B cell (primary cell): ENCODE measurements around the gene GRK1. TPM values are rescaled to one million over a fixed set of nuclear protein-coding genes. Genes with fewer than 3 reads are reported as not detected.

Experiments
- ATAC-seq: fragments of 200-7000 bp; cut with Tn5 transposase; one replicate; pipeline ENCODE4 v1.10.0; 2021; ENCODE audit warnings: low read depth, mild to moderate bottlenecking, moderate number of reproducible peaks, moderate library complexity
- CTCF ChIA-PET: fragments of 350-600 bp; sonication (Branson Sonifier 250); formaldehyde crosslinking; loops from one replicate; lab custom pipeline; 2021; ENCODE audit warnings: antibody characterized with exemption, inconsistent platforms; lab: Charles Lee
- POLR2A ChIA-PET: fragments of 350-600 bp; sonication (Branson Sonifier 250); formaldehyde crosslinking; loops from one replicate; lab custom pipeline; 2021; ENCODE audit warnings: antibody characterized with exemption; lab: Charles Lee
- DNase-seq: peaks from one replicate; pipeline ENCODE4 v3.0.0; 2013
- H2AFZ ChIP-seq: 2 replicates; pipeline ENCODE4 v1.6.1; 2012; ENCODE audit warnings: mild to moderate bottlenecking, low read depth, low read length; ENCODE audit not compliant: insufficient read depth, poor library complexity, severe bottlenecking
- H3K27ac ChIP-seq, 2 donors: 1 replicate in 1 of 2; 2 replicates in 1 of 2; pipeline ENCODE4 v1.5.1; 2012 to 2013; ENCODE audit warnings: low read length in 2 of 2, mild to moderate bottlenecking in 2 of 2, moderate library complexity in 1 of 2
- H3K27me3 ChIP-seq, 4 experiments: fragments of 200-600 bp in 1 of 4; sonication (generic) in 1 of 4; replicated peaks in 1 of 4; 1 replicate in 2 of 4; 2 replicates in 2 of 4; pipeline versions ENCODE4 v1.6.1 to v1.7.0; 2013 to 2016; ENCODE audit warnings: low read length in 3 of 4, mild to moderate bottlenecking in 2 of 4, mixed read lengths in 1 of 4, moderate library complexity in 1 of 4; ENCODE audit not compliant: insufficient read depth in 4 of 4, control insufficient read depth in 3 of 4; ENCODE audit errors: control extremely low read depth in 1 of 4
- H3K36me3 ChIP-seq, 2 experiments: replicated peaks in 1 of 2; 1 replicate in 1 of 2; 2 replicates in 1 of 2; pipeline versions ENCODE4 v1.6.1 to v1.7.1; 2013; ENCODE audit warnings: low read length in 1 of 2; ENCODE audit not compliant: insufficient read depth in 2 of 2, control insufficient read depth in 1 of 2; ENCODE audit errors: control extremely low read depth in 1 of 2, extremely low read depth in 1 of 2
- H3K4me1 ChIP-seq, 2 donors: fragments of 200-600 bp in 1 of 2; sonication (generic) in 1 of 2; 1 replicate in 1 of 2; 2 replicates in 1 of 2; pipeline versions ENCODE4 v1.5.1 to v1.6.1; 2013 to 2017; ENCODE audit warnings: low read length in 2 of 2; ENCODE audit not compliant: control insufficient read depth in 2 of 2, insufficient read depth in 2 of 2
- H3K4me2 ChIP-seq: replicated peaks from 2 replicates; pipeline ENCODE3; 2012; ENCODE audit warnings: mild to moderate bottlenecking, low read depth, low read length; ENCODE audit not compliant: poor library complexity, severe bottlenecking
- H3K4me3 ChIP-seq, 5 experiments: fragments of 200-600 bp in 1 of 5; sonication (generic) in 1 of 5; 1 replicate in 3 of 5; 2 replicates in 2 of 5; pipeline versions ENCODE4 v1.5.1 to v1.7.0; 2011 to 2016; ENCODE audit warnings: low read length in 4 of 5, mild to moderate bottlenecking in 4 of 5, low read depth in 2 of 5, control low read depth in 1 of 5, moderate library complexity in 1 of 5; ENCODE audit not compliant: insufficient read depth in 1 of 5; ENCODE audit errors: control extremely low read depth in 1 of 5, extremely low read depth in 1 of 5
- H3K79me2 ChIP-seq: fragments of 200-600 bp; sonication (generic); one replicate; pipeline ENCODE4 v1.6.0; 2016; ENCODE audit warnings: low read length; ENCODE audit not compliant: control insufficient read depth, insufficient read depth
- H3K9ac ChIP-seq: fragments of 200-600 bp; sonication (generic); 2 replicates; pipeline ENCODE4 v1.6.1; 2017; ENCODE audit warnings: mild to moderate bottlenecking, low read length, moderate library complexity
- H3K9me3 ChIP-seq, 3 donors: one replicate each; pipeline versions ENCODE4 v1.6.1 to v1.7.1; 2013; ENCODE audit warnings: low read length in 2 of 3; ENCODE audit not compliant: control insufficient read depth in 2 of 3, insufficient read depth in 1 of 3; ENCODE audit errors: control extremely low read depth in 1 of 3
- H4K20me1 ChIP-seq: 2 replicates; pipeline ENCODE4 v1.6.0; 2012; ENCODE audit warnings: mild to moderate bottlenecking, low read length; ENCODE audit not compliant: insufficient read depth, control insufficient read depth, poor library complexity, severe bottlenecking
- H3K27ac Mint-ChIP-seq: one replicate; pipeline ENCODE4 v1.8.0; 2021; ENCODE audit warnings: mixed read lengths
- H3K27me3 Mint-ChIP-seq: one replicate; pipeline ENCODE4 v1.8.0; 2021; ENCODE audit warnings: mixed read lengths
- H3K4me1 Mint-ChIP-seq: one replicate; pipeline ENCODE4 v1.8.0; 2021; ENCODE audit warnings: mixed read lengths
- H3K4me3 Mint-ChIP-seq: one replicate; pipeline ENCODE4 v1.8.0; 2021; ENCODE audit warnings: mixed read lengths
- H3K9me3 Mint-ChIP-seq: one replicate; pipeline ENCODE4 v1.8.0; 2022; ENCODE audit warnings: mixed read lengths; ENCODE audit not compliant: insufficient read depth
- EZH2 ChIP-seq: IDR thresholded peaks from 2 replicates; pipeline ENCODE4 v1.6.1; 2012; ENCODE audit warnings: borderline replicate concordance, low read depth, mild to moderate bottlenecking, moderate library complexity, low read length; ENCODE audit not compliant: insufficient read depth, poor library complexity, severe bottlenecking
- WGBS: methylation state at CpG from one replicate; pipeline ENCODE4 v1.1.5; 2013; ENCODE audit warnings: missing lambda C conversion rate; ENCODE audit not compliant: insufficient coverage; 5-methylcytosine and 5-hydroxymethylcytosine counted together
- intact Hi-C: fragments of 100-400 bp; cut with micrococcal nuclease; formaldehyde crosslinking; loops from one replicate; pipeline ENCODE4 v1.10.0; 2022
- polyA plus RNA-seq: library from polyadenylated mRNA; depleted of rRNA; stranded (reverse); fragments of >200 nt; gene quantifications from 2 replicates; pipeline ENCODE4 v1.2.3, GENCODE V29; 2012
- total RNA-seq, 2 donors: library from RNA; stranded (reverse); fragments of 120-200 nt in 1 of 2; gene quantifications; 1 replicate in 1 of 2; 2 replicates in 1 of 2; pipeline versions ENCODE4 v1.2.3 to v1.2.4, GENCODE V29; 2013 to 2022
- TF ChIP-seq, protein P1 (sequence below): fragments of 200-600 bp; IDR thresholded peaks from one replicate; pipeline ENCODE4 v1.8.0; 2022; ENCODE audit warnings: antibody characterized with exemption, mild to moderate bottlenecking

GRK1 gene
- total and polyA plus RNA-seq, 2 donors (not counting 1 experiment from before 2014, with no cell fraction given): not detected

DNA sequence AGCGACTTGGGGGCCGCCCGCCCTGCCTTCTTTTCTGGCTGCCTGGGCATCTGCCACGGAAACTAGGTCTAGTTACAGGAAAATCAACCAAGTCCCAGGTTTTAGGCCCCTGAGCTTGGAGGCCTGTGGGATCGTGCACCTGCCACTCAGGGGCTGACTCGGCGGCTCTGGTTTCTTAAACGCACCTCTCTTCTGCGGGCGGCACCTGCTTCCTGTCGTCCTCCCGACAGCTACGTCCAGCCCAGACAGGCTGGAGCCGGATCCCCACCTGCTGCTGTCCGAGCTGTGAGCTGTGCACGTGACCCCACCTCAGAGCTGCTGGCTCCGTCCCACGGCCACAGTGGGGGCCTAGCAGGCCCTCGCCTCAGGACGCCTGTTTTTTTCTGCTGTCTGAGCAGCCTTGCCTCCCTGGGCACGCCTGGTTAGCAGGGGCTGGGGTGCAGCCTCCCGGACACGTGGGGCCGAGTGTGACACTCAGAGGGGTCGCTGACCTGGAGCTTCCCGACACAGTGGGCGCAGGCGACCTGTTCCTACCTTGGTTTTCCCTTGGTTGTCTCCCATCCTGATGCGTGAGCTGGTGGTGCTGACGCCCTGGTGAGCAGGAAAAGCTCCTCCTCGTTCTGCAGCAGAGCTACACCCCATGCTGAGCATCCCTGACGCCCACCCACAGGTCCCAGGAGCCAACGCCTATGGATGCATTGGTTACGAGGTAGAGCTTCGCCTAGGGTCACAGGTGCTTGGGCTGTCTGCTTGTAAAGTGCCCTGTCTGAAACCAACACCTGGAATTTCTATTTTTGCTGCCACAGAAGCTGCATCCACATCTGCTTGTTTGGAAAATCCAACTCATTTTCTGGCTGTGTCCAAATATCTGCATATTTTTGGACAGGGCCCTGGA is 109.5 kb downstream of the GRK1 start:
- H3K4me3 ChIP-seq: no peak overlapping the region
- peaks cover 28% of the 10 kb centered on the region for H3K27me3 Mint-ChIP-seq
- peaks cover 5% of the 10 kb centered on the region for H3K9me3 Mint-ChIP-seq
- peaks cover 0 to 19% (median 0%) of the 10 kb centered on the region in 3 donors for H3K9me3 ChIP-seq
- H3K79me2 ChIP-seq: no peaks in the 10 kb centered on the region
- H3K27ac Mint-ChIP-seq: no peak overlapping the region
- TF ChIP-seq, protein P1, sequence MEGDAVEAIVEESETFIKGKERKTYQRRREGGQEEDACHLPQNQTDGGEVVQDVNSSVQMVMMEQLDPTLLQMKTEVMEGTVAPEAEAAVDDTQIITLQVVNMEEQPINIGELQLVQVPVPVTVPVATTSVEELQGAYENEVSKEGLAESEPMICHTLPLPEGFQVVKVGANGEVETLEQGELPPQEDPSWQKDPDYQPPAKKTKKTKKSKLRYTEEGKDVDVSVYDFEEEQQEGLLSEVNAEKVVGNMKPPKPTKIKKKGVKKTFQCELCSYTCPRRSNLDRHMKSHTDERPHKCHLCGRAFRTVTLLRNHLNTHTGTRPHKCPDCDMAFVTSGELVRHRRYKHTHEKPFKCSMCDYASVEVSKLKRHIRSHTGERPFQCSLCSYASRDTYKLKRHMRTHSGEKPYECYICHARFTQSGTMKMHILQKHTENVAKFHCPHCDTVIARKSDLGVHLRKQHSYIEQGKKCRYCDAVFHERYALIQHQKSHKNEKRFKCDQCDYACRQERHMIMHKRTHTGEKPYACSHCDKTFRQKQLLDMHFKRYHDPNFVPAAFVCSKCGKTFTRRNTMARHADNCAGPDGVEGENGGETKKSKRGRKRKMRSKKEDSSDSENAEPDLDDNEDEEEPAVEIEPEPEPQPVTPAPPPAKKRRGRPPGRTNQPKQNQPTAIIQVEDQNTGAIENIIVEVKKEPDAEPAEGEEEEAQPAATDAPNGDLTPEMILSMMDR: no peak
- no peak for TF ChIP-seq EZH2
- ATAC-seq (no peak), DNase-seq (no peak)
- H3K4me1 ChIP-seq: no peaks in the 10 kb centered on the region
- intact Hi-C loops: no loop called here
- CTCF ChIA-PET: no interaction called here
- POLR2A ChIA-PET: interaction anchor here (1.4 kb wide), 1 partner anchor 17 kb away, joined by 3 read pairs; the partner anchor contains the start of gene TMEM255B
- H3K4me2 ChIP-seq: no peak overlapping the region
- 86% methylated on average over 35 of the region's 35 CpGs for WGBS
- H3K4me1 Mint-ChIP-seq: no peaks in the 10 kb centered on the region
- no peak overlapping the region for H3K4me3 Mint-ChIP-seq
- no peak overlapping the region for H3K9ac ChIP-seq
- H3K36me3 ChIP-seq: no peaks in the 10 kb centered on the region
- no peak overlapping the region for H3K27ac ChIP-seq
- H2AFZ ChIP-seq: no peak overlapping the region
- no peaks in the 10 kb centered on the region for H4K20me1 ChIP-seq
- peaks cover 0 to 15% (median 4%) of the 10 kb centered on the region in 4 experiments for H3K27me3 ChIP-seq
